Smooth muscle cell (in vitro differentiated cells): ENCODE data around the gene GPATCH2L. TPM values are rescaled to one million over a fixed set of nuclear protein-coding genes. Genes with fewer than 3 reads are reported as not detected.

Experiments
- DNase-seq: peaks from one replicate; lab custom pipeline; 2025; ENCODE audit not compliant: unreplicated experiment; lab: John Stamatoyannopoulos, UW
- H2AFZ ChIP-seq: fragments of 200-600 bp; sonication (generic); 2 replicates; pipeline ENCODE4 v1.6.0; 2016; ENCODE audit warnings: antibody characterized with exemption, low read depth, mild to moderate bottlenecking
- H3F3A ChIP-seq: fragments of 200-600 bp; sonication (generic); 2 replicates; pipeline ENCODE4 v1.6.0; 2017; ENCODE audit warnings: antibody characterized with exemption, low read depth
- H3K27ac ChIP-seq: fragments of 200-600 bp; sonication (generic); 2 replicates; pipeline ENCODE4 v1.5.1; 2016; ENCODE audit warnings: low read depth, mild to moderate bottlenecking
- H3K27me3 ChIP-seq: fragments of 200-600 bp; sonication (generic); 2 replicates; pipeline ENCODE4 v1.6.1; 2016; ENCODE audit warnings: low read depth, mild to moderate bottlenecking
- H3K36me3 ChIP-seq: fragments of 200-600 bp; sonication (generic); 2 replicates; pipeline ENCODE4 v1.5.1; 2016; ENCODE audit warnings: low read depth
- H3K4me1 ChIP-seq: fragments of 200-600 bp; sonication (generic); 2 replicates; pipeline ENCODE4 v1.5.1; 2016; ENCODE audit warnings: low read depth
- H3K4me2 ChIP-seq: fragments of 200-600 bp; sonication (generic); 2 replicates; pipeline ENCODE4 v1.6.0; 2016; ENCODE audit warnings: mild to moderate bottlenecking
- H3K4me3 ChIP-seq: fragments of 200-600 bp; sonication (generic); 2 replicates; pipeline ENCODE4 v1.5.1; 2016; ENCODE audit warnings: mild to moderate bottlenecking
- H3K79me2 ChIP-seq: fragments of 200-600 bp; sonication (generic); 2 replicates; pipeline ENCODE4 v1.6.0; 2016; ENCODE audit warnings: low read depth, mild to moderate bottlenecking
- H3K9ac ChIP-seq: fragments of 200-600 bp; sonication (generic); 2 replicates; pipeline ENCODE4 v1.6.0; 2016; ENCODE audit warnings: low read depth
- H3K9me3 ChIP-seq: fragments of 200-600 bp; sonication (generic); replicated peaks from 2 replicates; pipeline ENCODE4 v1.5.1; 2016; ENCODE audit warnings: low read depth
- H4K20me1 ChIP-seq: fragments of 200-600 bp; sonication (generic); 2 replicates; pipeline ENCODE4 v1.6.0; 2016; ENCODE audit warnings: low read depth
- CTCF ChIP-seq: fragments of 200-600 bp; sonication (generic); IDR thresholded peaks from 2 replicates; pipeline ENCODE4 v1.5.1; 2017; ENCODE audit warnings: borderline replicate concordance, mild to moderate bottlenecking, antibody characterized with exemption; ENCODE audit not compliant: insufficient read depth, poor library complexity, severe bottlenecking
- WGBS: methylation state at CpG from one replicate; pipeline ENCODE4 v1.1.7; 2016; ENCODE audit warnings: low lambda C conversion rate; 5-methylcytosine and 5-hydroxymethylcytosine counted together
- polyA plus RNA-seq: library from polyadenylated mRNA; unstranded; fragments of >200 nt; fragmentation: Nextera tagmentation; extraction: Ambion mirVana; gene quantifications from 2 replicates; pipeline ENCODE4 v1.2.1, GENCODE V29; 2016
- total RNA-seq: library from RNA; depleted of rRNA; stranded (reverse); fragments of >200 nt; gene quantifications from 2 replicates; pipeline ENCODE4 v1.2.3, GENCODE V29; 2014

The GPATCH2L gene
- total and polyA plus RNA-seq, 2 experiments from 2014 or later, result 14.5 to 53.4 TPM

- H3K79me2 ChIP-seq, result no peaks in the 10 kb centered on the region
- no peak for TF ChIP-seq CTCF
- H3K36me3 ChIP-seq, result no peaks in the 10 kb centered on the region
- 59% methylated on average over 2 of the region's 2 CpGs for WGBS
- no peaks in the 10 kb centered on the region for H3F3A ChIP-seq
- no peak for DNase-seq
- no peaks in the 10 kb centered on the region for H3K9me3 ChIP-seq
- no peak overlapping the region for H2AFZ ChIP-seq
- H3K27ac ChIP-seq, result no peak overlapping the region
- no peaks in the 10 kb centered on the region for H3K27me3 ChIP-seq
- H3K9ac ChIP-seq, result no peak overlapping the region
- no peaks in the 10 kb centered on the region for H4K20me1 ChIP-seq
- peaks cover 10% of the 10 kb centered on the region for H3K4me1 ChIP-seq
- no peak overlapping the region for H3K4me2 ChIP-seq
- no peak overlapping the region for H3K4me3 ChIP-seq
Observed at GRCh38 chr14:76115010-76115422, 36.7 kb upstream of the GPATCH2L start.

- no peak for TF ChIP-seq CTCF
- Histone ChIP-seq H3K4me1 (peaks cover 8% of the 10 kb centered on the region), H3K79me2 (no peaks in the 10 kb centered on the region), H3F3A (no peaks in the 10 kb centered on the region), H3K27me3 (no peaks in the 10 kb centered on the region), H3K4me3 (no peak overlapping the region), H4K20me1 (no peaks in the 10 kb centered on the region), H3K4me2 (no peak overlapping the region), H3K9ac (no peak overlapping the region), H2AFZ (no peak overlapping the region), H3K27ac (no peak overlapping the region), H3K36me3 (no peaks in the 10 kb centered on the region), H3K9me3 (no peaks in the 10 kb centered on the region)
- DNase-seq, result no peak
- WGBS, result 77% methylated on average over 16 of the region's 16 CpGs
Observed at GRCh38 chr14:76117789-76118484, 33.8 kb upstream of the GPATCH2L start.

- no peak for DNase-seq
- no peaks in the 10 kb centered on the region for H3K9me3 ChIP-seq
- H3K36me3 ChIP-seq, result no peaks in the 10 kb centered on the region
- no peak overlapping the region for H2AFZ ChIP-seq
- H3K9ac ChIP-seq, result no peak overlapping the region
- 90% methylated on average over 4 of the region's 4 CpGs for WGBS
- H3K4me1 ChIP-seq, result peaks cover 1% of the 10 kb centered on the region
- no peak for TF ChIP-seq CTCF
- no peaks in the 10 kb centered on the region for H3F3A ChIP-seq
- no peak overlapping the region for H3K4me3 ChIP-seq
- H3K27me3 ChIP-seq, result no peaks in the 10 kb centered on the region
- no peak overlapping the region for H3K4me2 ChIP-seq
- no peaks in the 10 kb centered on the region for H3K79me2 ChIP-seq
- no peaks in the 10 kb centered on the region for H4K20me1 ChIP-seq
- H3K27ac ChIP-seq, result no peak overlapping the region
Observed at GRCh38 chr14:76118594-76118993, 33.1 kb upstream of the GPATCH2L start.

- WGBS, result 92% methylated on average over 4 of the region's 4 CpGs
- Histone ChIP-seq H3K79me2 (no peaks in the 10 kb centered on the region), H3K27ac (no peak overlapping the region), H3K9me3 (no peaks in the 10 kb centered on the region), H3K4me3 (no peak overlapping the region), H4K20me1 (no peaks in the 10 kb centered on the region), H3K9ac (no peak overlapping the region), H3K4me2 (no peak overlapping the region), H3K27me3 (no peaks in the 10 kb centered on the region), H3K36me3 (no peaks in the 10 kb centered on the region), H2AFZ (no peak overlapping the region), H3K4me1 (no peaks in the 10 kb centered on the region), H3F3A (no peaks in the 10 kb centered on the region)
- TF ChIP-seq CTCF, result no peak
- DNase-seq, result no peak
Observed at GRCh38 chr14:76121089-76121748, 30.5 kb upstream of the GPATCH2L start.
